GM15510 (cell line): ENCODE measurements around the gene DTL.

Experiments used
- POLR2A ChIP-seq: IDR thresholded peaks from 3 replicates; pipeline ENCODE4 v1.6.1; 2011; ENCODE audit warnings: borderline replicate concordance; ENCODE audit not compliant: insufficient read length; ENCODE audit errors: extremely low read depth

The DTL gene

GRCh38 chr1:212133319-212133718 is 97.8 kb downstream of the DTL start:
- TF ChIP-seq POLR2A, result no peak

GRCh38 chr1:212135166-212135565 is 99.6 kb downstream of the DTL start:
- no peak for TF ChIP-seq POLR2A

GRCh38 chr1:212137854-212138253 is 102.3 kb downstream of the DTL start:
- TF ChIP-seq POLR2A, result no peak

GRCh38 chr1:212138457-212138856 is 102.9 kb downstream of the DTL start:
- TF ChIP-seq POLR2A, result no peak

GRCh38 chr1:212139526-212140135 is 104.1 kb downstream of the DTL start:
- no peak for TF ChIP-seq POLR2A

GRCh38 chr1:212141404-212141803 is 105.9 kb downstream of the DTL start:
- TF ChIP-seq POLR2A, result no peak

- TF ChIP-seq POLR2A, result no peak
Measured at GRCh38 chr1:212142883-212143530, 107.5 kb downstream of the DTL start.

GRCh38 chr1:212147581-212148033 is 112.1 kb downstream of the DTL start:
- no peak for TF ChIP-seq POLR2A

GRCh38 chr1:212149566-212149965 is 114.0 kb downstream of the DTL start:
- TF ChIP-seq POLR2A, result no peak

- no peak for TF ChIP-seq POLR2A
Measured at GRCh38 chr1:212152308-212152693, 116.8 kb downstream of the DTL start.

- TF ChIP-seq POLR2A, result no peak
Measured at GRCh38 chr1:212152869-212153268, 117.3 kb downstream of the DTL start.

GRCh38 chr1:212153635-212154034 is 118.1 kb downstream of the DTL start:
- TF ChIP-seq POLR2A, result no peak
